ENCODE measurements around the gene AP4B1.

Gene AP4B1

GRCh38 chr1:113934006-113934405, 29.4 kb upstream of the AP4B1 start:
- no peak for DNase-seq (ENCODE audit: low read depth, low spot score)
- no peak overlapping the region for H3K4me3 ChIP-seq (ENCODE audit: low read depth, low read length)
- TF ChIP-seq CTCF (IDR thresholded peaks at IDR 0.05; ENCODE audit: low read depth, low read length): no peak
- in situ Hi-C loops (cut with HindIII; ENCODE audit: low sequenced_read_pairs): no loop called here

GRCh38 chr1:113931451-113931851, 26.9 kb upstream of the AP4B1 start:
- in situ Hi-C loops (cut with HindIII; ENCODE audit: low sequenced_read_pairs): no loop called here
- TF ChIP-seq CTCF (IDR thresholded peaks at IDR 0.05; ENCODE audit: low read depth, low read length): no peak
- peak overlapping the region; percentile 61 for H3K4me3 ChIP-seq (ENCODE audit: low read depth, low read length)
- DNase-seq (ENCODE audit: low read depth, low spot score): peak; percentile 83

GRCh38 chr1:113930499-113931161, 26.0 kb upstream of the AP4B1 start:
- peak overlapping the region; percentile 61 for H3K4me3 ChIP-seq (ENCODE audit: low read depth, low read length)
- peak; percentile 78 for DNase-seq (ENCODE audit: low read depth, low spot score)
- in situ Hi-C loops (cut with HindIII; ENCODE audit: low sequenced_read_pairs): no loop called here
- TF ChIP-seq CTCF (IDR thresholded peaks at IDR 0.05; ENCODE audit: low read depth, low read length): no peak

- H3K4me3 ChIP-seq (ENCODE audit: low read depth, low read length): peak overlapping the region; percentile 61
- peak; percentile 26 for DNase-seq (ENCODE audit: low read depth, low spot score)
- in situ Hi-C loops (cut with HindIII; ENCODE audit: low sequenced_read_pairs): no loop called here
- TF ChIP-seq CTCF (IDR thresholded peaks at IDR 0.05; ENCODE audit: low read depth, low read length): no peak
Observed at GRCh38 chr1:113929750-113930498, 25.3 kb upstream of the AP4B1 start.

GRCh38 chr1:113928941-113929749, 24.5 kb upstream of the AP4B1 start, which contains the start of gene HIPK1:
Gene HIPK1 (plus strand): TSS chr1:113929324.
- TF ChIP-seq CTCF (IDR thresholded peaks at IDR 0.05; ENCODE audit: low read depth, low read length): no peak
- DNase-seq (ENCODE audit: low read depth, low spot score): peak; percentile 89
- H3K4me3 ChIP-seq (ENCODE audit: low read depth, low read length): peak within 1 kb of the TSS; percentile 61
- in situ Hi-C loops (cut with HindIII; ENCODE audit: low sequenced_read_pairs): no loop called here

- DNase-seq (ENCODE audit: low read depth, low spot score): peak; percentile 10
- TF ChIP-seq CTCF (IDR thresholded peaks at IDR 0.05; ENCODE audit: low read depth, low read length): no peak
- in situ Hi-C loops (cut with HindIII; ENCODE audit: low sequenced_read_pairs): no loop called here
Observed at GRCh38 chr1:113928187-113928930, 23.8 kb upstream of the AP4B1 start.

More at GRCh38 chr1:113928187-113928930, 23.8 kb upstream of the AP4B1 start:
- H3K4me3 ChIP-seq (ENCODE audit: low read depth, low read length): peak overlapping the region; percentile 61

Data from astrocyte of the spinal cord (primary cell).